NCI-H460 (cell line): ENCODE measurements around the gene NMB. TPM values are rescaled to one million over a fixed set of nuclear protein-coding genes. Genes with fewer than 3 reads are reported as not detected.

Experiments
- DNase-seq: peaks from one replicate; pipeline ENCODE4 v3.0.0-alpha.2; 2016; ENCODE audit warnings: low read depth; ENCODE audit errors: extremely low read depth
- total RNA-seq: library from RNA; depleted of rRNA; stranded (reverse); fragments of >200 nt; shearing (Covaris generic); gene quantifications from 2 replicates; pipeline ENCODE4 v1.2.3, GENCODE V29; 2014; rRNA removed

Gene NMB
- total RNA-seq, 1 experiment from 2014 or later, result 13.3 TPM

DNA sequence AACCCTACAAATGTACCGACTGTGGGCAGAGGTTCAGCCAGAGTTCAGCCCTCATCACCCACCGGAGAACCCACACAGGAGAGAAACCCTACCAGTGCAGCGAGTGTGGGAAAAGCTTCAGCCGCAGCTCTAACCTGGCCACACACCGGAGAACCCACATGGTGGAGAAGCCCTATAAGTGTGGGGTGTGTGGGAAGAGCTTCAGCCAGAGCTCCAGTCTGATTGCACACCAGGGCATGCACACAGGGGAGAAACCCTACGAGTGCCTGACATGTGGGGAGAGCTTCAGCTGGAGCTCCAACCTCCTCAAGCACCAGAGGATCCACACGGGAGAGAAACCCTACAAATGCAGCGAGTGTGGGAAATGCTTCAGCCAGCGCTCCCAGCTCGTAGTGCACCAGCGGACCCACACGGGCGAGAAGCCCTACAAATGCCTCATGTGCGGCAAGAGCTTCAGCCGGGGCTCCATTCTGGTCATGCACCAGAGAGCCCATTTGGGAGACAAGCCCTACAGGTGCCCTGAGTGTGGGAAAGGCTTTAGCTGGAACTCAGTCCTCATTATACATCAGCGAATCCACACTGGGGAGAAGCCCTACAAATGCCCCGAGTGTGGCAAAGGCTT is 36.5 kb downstream of the NMB start:
- no peak for DNase-seq

DNA sequence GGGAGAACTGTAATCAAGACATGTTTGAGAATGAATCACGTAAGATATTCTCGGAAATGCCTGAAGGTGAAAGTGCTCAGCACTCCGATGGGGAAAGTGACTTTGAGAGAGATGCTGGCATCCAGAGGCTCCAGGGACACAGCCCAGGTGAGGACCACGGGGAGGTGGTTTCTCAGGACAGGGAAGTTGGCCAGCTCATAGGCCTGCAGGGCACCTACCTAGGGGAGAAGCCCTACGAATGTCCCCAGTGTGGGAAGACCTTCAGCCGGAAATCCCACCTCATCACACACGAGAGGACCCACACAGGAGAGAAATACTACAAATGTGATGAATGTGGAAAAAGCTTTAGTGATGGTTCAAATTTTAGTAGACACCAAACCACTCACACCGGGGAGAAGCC is 37.4 kb downstream of the NMB start:
- DNase-seq, result no peak

DNA sequence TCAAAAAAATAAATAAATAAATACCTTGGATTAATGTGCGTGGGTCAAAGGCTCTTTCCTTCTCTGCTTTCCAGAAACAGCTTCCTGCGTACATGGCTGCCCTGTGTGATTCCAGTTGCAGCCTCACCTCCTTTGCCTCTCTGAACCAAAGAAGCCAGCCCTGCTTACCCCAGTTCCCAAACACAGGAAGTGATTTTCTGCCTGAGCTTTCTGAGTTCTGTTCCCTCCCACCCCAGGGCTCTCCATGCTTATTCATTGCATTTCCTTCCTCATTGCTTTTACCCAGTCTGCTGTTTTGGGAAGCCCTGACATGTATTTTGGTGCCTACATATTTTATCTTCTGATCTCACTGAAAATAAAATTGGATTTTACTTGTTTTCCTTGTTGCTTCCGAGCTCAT is 41.8 kb downstream of the NMB start:
- DNase-seq, result no peak

DNA sequence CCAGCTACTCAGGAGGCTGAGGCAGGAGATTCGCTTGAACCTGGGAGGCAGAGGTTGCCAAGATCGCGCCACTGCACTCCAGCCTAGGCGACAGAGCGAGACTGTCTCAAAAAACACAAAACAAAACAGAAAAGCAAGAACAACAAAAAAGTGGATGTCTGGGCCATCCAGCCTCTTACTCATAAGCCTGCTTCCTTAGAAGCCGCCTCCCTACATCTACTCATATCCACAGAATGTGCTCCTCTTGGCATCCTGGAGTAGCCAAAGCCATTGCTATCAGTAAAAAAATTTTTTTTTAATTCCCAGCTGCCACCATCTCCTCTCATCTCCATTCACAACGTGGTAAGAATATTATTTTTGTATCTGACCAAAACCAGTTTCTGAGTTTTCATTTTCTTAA is 46.4 kb downstream of the NMB start:
- DNase-seq, result no peak

DNA sequence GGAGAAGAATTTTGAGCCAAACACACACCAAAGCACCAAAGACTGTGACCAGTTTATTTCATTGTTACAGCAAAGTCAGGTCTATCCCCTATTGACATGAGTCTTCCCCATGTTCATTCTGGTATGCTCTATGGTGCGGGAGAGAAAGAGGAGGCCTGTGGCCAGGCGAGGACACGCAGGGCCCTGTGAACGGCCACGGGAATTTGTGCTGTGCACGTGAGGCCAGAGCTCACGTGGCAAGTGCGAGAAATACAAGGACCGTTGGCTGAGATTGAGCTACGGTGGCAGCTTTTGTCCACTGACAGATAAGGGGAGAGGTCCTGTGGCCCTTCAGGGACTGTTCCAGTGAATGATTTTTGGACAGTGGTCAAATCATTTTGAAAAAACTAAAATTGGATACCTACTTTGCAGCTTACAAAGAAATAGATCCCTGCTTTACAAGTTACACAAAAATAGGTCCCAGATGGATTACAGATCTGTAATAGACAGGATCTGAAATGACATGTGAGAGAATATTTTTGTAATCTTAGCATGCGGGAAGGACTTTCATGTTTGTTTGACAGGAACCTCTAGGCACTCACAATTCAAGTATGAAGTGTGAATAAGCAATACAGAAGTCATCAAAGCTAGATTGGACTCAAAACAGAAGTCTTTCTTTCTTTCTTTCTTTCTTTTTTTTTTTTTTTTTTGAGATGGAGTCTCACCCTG is 48.0 kb downstream of the NMB start:
- no peak for DNase-seq

DNA sequence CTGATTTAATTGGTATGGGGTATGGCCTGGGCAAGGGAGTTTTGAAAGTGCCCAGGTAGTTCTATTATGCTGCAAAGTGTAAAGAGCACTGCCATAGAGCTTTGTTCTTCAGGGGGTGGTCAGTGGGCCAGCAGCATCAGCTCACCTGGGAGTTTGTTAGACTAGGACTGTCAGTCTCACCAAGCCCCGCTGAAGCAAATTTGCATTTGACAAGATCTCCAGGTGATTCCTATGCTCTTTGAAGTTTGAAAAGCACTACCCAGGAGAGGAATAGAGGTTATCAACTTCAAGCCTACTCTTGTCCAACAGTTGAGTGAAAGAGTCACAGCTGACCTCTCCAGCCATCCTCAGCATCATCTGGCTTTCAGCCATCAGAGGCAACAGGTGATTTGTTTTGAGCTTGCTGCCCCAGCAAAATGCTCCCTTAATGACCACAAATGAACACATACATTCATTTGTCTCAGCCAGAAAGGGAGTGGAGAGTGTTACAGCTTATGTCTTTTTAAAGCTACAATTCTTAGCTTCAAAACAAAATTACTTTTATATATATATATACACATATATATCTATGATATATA is 49.2 kb downstream of the NMB start:
- DNase-seq, result no peak

DNA sequence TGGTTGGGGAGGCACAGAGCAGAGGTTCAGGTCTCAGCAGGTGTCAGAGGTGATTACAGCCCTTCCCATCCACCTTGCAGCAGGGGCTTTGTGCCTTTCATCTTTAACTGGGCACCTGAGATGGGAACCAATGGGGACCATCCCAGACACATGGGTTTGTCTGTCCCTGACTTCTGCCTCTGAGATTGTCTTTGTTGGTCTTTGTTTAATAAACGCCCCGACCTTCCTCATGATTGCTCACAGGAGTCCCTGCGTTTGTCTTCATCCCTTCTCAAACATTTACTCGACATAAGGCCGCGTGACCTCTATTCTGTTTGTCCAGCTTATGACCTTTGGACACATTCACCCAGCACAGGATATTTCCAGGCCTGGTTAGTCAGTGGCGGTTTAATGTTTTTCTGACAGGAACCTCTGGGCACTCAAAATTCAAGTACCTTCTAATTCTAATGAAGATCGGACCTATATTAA is 51.3 kb downstream of the NMB start:
- DNase-seq, result no peak

DNA sequence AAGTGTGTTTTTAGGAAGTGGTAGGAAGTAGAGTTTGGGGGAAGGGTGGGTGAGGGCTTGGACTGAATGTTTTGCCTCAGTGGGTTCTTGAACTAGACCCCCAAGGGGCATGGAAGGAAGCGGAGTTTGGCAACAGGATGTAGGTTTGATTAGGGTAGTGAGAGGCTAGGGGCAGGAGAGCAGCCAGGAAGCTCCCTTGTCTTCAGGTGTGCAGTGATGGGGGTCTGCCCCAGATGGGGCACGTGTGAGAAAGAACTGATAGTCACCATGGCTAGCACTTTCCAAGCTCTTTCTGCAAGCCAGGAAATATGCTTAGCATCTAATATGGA is 52.5 kb downstream of the NMB start:
- DNase-seq, result no peak

Other genes starting within 250 kb of the NMB start
- 9.1 and 10.3 TPM in 2 replicates for gene ZSCAN2, start 57.2 kb downstream of the NMB start, total RNA-seq
- gene WDR73, start 3.9 kb downstream of the NMB start, total RNA-seq, result 32.2 and 43.8 TPM in 2 replicates
- 193 and 212 TPM in 2 replicates for gene SEC11A, start 57.9 kb upstream of the NMB start, total RNA-seq
- gene ZNF592, start 90.4 kb upstream of the NMB start, total RNA-seq, result 8.1 and 8.4 TPM in 2 replicates
- gene ALPK3, start 159.2 kb upstream of the NMB start, total RNA-seq, result 0.05 and 0.06 TPM in 2 replicates
- gene SLC28A1, start 226.5 kb upstream of the NMB start, total RNA-seq, result not detected in 2 replicates